ENCODE results near the gene KRT76.
"Not testable (repeated sequence)": the region's sequence is repeated elsewhere in the genome, so short reads cannot be mapped to it uniquely, and the experiment has no call there.

Gene KRT76

DNA sequence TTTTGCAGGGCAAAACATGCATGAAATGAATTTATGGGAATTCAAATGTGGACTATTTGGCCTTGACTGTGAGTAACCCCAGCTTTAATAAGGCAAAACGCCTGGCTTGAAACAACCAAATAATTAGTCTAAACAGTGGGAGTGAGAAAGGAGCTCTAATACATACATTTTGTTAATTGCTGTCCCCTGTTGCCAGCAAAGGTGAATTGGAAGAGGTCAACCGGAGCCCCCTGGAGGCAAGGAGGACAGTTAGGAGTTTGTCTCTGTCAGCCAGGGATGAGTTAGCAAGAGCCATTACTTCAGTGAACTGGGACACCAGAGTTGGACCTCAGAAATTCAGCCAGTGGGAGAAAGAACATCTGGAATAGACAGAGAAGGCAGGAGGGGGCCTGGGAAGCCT is 17.4 kb downstream of the KRT76 start:
- no peak for DNase-seq (ENCODE audit: low read depth in 3 of 3)

DNA sequence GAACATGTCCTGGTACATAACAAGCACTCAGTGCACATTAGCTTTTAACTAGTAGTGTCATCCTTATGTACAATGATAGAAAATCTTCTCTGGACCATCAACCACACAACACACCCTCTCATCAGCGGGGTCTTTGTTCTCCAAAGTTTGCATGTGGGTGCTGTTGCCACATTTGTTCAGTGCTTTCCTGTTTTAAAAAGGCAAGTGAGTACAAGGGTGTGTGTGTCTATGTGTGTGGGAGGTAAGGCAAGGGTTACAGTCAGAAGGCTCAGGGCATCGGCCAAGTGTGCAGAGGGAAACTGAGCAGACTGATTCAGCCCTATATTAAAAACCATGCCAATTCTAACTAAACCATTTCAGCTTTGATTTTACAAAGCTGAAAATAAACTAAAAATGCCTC is 17.9 kb downstream of the KRT76 start:
- no peak for DNase-seq (ENCODE audit: low read depth in 3 of 3)

DNA sequence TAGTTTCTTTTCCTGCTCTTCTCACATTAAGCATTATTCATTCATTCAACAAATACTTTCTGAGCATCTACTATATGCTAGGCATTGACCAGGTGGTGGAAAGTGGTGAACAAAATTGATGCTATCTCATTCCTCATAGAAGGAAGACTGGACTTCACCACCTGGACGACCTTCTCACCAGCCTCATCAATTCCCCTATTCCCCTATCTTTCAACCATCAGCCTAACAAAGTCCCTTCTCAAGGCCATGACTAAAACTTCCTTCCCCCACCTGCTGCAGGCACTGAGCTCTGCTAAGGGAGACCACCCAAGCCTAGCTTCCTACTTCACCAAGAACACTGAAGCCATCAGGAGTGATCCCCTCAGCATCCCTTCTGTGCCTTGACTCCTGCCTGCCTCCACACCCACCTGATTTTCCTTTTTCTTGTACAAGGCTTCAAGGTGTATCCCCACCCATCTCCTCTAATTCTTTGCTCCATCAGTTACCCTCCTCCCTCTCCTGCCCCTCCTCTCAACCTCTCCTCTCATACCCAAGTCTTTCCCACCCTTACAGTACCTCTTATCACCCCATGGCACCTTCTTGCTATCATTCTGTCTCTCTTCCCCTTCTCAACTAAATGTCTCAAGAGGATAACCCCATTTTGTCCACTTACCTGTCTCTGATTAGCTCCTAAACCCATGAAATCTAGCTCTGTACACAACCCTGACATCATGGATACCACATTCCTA is 19.5 kb downstream of the KRT76 start:
- DNase-seq (ENCODE audit: low read depth in 3 of 3), result no peak

DNA sequence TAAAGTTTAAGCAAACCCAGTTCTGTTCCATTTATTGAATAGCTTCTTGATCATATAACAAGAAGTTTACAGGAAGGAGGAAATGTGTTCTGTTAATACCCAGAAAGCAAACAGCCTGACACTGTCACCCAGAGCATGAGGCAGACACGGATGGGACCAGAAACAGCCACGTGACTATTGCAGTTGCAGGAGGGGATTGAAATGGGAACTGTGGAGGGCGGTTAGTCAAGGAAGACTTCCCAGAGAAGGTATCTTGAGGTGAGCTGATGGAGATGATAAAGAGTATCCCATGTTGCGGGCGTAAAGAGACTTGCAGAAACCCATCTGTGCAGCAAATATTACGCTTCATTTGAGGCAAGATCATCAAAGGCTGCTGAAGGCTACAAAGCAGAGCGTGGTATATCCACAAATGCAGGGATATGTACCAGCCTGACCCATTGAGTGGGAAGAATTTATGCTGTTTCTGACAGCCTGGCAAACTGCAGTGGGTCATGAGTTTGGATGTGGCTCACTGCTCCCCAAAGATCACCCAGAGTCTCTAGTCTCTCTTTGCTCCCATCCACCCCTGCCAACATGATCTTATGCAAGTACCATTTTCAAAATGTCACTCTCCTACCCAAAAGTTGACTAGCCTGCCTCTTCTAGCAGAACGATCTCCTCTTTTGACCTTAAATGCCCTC is 20.7 kb downstream of the KRT76 start:
- no peak for DNase-seq (ENCODE audit: low read depth in 3 of 3)

DNA sequence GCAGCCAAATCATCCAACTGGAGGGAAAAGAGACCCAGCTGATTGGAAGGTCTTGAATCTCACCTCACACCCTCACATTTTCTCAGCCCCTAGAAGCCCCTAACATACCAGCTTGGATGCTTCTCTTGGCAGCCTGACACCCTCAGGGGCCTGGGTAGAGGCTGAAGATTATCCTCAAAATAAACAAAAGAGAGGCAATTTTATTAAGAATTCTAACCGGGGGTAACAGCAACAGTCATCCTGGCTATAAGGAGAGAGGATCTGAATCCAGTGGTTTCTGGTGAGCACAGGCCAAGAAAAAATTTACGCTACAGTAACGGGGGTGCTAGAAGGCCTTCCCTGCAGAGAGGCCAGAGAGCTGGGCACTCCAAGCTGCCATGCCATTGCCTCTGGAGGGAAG is 21.6 kb downstream of the KRT76 start:
- no peak for DNase-seq (ENCODE audit: low read depth in 3 of 3)

DNA sequence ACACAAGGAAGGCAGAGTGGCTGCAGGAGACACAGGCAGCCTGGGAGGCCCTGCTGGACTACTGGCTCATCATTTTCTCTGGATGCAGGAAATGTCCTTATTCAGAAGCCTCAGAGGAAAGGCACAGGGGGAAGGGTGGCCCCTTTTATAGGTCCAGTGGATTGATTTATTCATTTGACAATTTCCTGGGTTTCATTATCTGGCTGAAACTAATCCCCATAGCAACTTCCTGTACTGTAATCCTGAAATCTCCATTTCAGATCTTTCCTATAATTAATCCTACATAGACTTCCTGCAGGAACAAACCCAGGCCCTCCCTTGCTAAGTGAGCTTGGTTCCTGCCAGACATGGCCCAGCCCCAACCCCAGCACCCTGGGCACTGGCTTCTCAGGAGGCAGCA is 23.0 kb downstream of the KRT76 start:
- DNase-seq (ENCODE audit: low read depth in 3 of 3), result no peak

DNA sequence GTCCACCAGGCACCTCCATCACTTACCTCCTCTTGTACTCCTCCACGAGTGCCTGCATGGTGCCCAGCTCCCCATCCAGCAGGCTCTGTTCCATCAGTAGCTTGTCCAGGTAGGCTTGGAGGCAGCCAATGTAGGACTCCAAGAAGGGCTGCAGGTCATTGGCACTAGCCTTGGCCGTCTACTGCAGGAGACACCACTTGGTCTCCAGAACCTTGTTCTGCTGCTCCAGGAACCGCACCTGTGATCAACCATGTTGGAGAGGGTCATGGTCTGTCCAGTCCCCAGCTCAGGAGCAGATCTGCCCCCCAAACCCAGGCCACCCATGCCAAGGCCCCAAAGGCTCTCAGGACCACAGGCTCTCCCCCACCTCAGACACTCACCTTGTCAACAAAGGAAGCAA is 23.9 kb downstream of the KRT76 start:
- DNase-seq (ENCODE audit: low read depth in 3 of 3), result no peak

DNA sequence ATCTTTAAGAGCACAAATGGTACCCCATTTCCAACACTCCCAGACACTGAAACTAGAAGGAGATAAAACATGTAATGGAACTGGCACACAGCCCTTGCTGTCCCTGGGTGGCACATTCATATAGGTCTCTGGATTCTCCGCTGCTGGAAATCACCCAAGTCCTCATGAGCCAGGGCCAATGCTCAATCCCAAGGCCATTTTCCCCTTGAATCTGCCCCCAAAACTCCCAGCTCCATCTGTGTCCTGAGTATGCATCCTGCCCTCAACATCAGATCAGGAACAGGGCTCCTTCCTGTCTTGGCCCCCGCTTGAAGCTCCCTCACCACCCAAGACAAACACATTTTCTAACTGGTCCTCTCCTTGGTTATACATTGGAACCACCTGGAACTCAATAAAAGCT is 24.6 kb downstream of the KRT76 start:
- DNase-seq (ENCODE audit: low read depth in 3 of 3), result no peak

DNA sequence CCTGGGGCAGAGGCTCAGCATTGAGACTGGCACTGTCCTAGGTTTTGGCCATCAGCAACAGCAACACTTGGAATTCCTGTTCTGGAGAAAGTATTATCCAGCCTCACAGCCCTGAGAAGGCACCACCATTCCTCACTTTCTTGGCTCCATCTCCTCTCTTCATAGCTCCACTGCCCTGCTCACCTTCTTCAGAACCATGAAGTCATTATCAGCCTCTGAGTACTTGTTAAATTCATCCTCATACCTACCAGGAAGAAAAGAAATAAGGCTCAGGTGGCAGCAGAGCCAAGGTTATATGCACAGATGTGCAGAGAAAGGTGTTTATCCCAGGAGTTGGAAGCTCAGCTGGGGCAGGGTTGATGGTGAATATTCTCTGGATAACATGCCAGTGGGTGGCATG is 25.4 kb downstream of the KRT76 start:
- DNase-seq (ENCODE audit: low read depth in 3 of 3), result no peak

DNA sequence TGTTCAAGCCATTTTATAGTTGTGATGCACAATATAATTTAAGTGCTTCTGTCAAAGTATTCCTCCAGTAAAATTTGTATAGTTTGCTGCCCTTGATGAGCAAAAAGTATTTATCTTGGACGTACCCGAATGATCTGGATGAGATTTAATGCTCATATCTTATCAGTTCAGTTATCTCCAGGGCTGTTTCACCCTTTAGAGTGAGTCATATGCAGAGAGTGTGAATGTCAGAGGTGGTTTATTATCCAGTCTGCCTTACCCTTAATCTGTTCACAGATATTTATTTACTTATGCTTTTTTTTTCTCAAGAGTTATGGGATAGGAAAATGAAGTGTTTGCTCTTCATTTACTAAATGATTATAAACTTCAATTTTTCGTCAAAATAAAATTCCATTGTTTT is 26.6 kb downstream of the KRT76 start:
- DNase-seq (ENCODE audit: low read depth in 3 of 3), result not testable (repeated sequence)

DNA sequence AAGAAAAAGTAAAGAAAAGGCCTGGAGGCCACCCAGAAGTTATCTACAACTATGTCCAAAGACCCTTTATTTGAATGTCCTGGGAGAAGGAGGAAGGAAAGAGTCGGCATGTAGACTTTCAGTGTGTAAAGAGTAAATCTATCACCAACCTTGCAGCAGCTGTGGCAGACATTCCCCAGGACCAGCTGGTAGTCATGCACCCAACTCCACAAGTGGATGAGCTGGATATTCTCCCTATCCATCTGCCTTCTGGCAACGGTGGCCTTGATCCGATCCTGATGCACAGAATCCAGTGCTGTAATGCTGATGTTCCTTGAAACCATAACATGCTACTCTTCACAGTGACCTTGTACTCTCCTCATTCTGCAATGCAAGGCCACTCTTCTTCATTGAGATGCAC is 27.3 kb downstream of the KRT76 start:
- DNase-seq (ENCODE audit: low read depth in 3 of 3), result no peak

DNA sequence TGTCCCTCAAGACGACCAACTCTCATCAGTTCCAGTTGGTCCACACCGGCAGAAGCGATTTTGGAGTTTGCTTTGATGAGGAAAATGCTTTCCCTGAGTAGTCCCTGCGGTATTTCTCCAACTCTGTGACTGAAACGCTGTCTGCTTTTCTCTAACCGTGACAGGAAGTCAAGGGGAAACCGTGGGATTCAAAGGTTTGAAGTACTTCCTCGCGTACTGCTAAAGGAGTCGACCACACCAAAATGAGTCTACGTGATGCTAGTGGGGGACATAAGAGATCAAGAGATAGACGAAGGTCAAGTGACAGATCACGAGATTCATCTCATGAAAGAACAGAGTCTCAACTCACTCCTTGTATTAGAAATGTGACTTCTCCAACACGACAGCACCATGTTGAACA is 28.6 kb downstream of the KRT76 start:
- DNase-seq (ENCODE audit: low read depth in 3 of 3), result no peak

DNA sequence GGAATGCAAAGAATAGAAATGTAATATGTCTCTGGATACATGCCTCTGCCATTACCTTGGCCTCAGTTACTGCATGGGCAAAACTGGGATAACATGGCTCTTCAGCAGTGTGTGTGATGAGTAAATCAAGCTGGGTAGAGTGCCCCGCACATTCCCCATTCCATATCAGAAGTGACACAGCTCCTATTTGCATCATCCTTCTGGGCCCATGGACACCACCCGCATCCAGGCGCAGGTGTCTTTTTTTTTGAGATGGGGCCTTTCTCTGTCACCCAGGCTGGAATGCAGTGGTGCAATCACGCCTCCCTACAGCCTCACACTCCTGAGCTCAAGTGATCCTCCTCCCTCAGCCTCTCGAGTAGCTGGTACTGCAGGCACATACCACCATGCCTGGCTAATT is 31.6 kb downstream of the KRT76 start:
- DNase-seq (ENCODE audit: low read depth in 3 of 3), result no peak

DNA sequence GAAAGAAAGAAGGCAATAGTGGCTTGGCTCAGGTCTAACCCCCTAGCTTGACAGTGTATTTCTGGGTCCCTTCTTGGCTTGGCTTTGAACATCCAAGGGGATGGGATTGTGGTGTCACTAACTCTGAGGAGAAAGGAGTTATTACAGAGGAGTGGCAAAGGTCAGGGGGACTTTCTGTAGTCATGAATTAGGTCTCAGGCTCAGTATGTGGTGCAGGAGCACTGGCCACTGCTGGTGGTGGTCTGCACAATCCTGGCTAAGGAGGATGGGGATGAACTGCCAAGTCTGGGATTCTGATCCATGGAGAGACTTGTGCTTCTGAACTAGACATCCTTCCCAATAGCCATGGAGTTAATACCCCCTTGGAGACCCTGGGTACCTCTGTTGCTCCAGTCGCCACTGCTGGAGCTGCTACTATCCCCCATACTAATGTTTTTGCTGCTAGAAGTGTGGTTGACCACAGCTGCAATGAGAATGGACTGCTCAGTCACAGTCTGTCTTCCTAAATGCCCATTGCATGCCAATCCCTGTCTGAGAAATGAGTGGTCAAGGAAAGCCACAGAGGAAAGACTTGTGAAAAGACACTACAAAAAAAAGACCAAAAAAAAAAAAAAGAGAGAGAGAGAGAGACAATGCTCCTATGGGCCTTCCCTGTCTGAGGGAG is 32.5 kb downstream of the KRT76 start:
- DNase-seq (ENCODE audit: low read depth in 3 of 3), result no peak

DNA sequence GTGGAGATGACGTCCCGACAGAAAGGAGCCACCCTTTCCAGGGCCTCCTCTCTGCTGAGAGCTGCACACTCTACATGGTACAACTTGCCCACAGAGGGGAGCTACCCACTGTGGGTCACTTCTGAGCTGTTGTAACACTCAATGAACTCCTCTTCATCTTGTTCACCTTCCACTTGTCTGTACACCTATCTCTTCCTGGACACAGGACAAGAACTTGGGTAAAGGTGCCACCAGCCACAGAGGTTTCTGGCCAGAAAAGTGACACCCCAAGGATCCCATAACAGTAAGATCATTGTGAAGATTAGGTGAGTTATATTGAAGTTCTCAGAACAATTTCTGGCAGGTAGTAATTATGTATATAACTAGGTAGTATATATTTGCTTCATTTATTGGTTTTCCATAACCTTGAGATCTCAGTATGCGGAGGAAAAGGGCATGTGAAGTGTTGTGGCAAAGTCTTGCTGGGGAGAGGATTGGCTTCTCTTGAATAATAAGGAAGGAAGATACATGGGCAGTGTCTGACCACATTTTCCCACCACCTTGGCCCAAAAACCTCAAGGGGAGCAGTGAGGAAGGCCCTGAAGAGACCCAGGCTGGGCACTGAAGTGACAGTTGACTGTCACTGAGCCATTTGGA is 34.2 kb downstream of the KRT76 start:
- no peak for DNase-seq (ENCODE audit: low read depth in 3 of 3)

DNA sequence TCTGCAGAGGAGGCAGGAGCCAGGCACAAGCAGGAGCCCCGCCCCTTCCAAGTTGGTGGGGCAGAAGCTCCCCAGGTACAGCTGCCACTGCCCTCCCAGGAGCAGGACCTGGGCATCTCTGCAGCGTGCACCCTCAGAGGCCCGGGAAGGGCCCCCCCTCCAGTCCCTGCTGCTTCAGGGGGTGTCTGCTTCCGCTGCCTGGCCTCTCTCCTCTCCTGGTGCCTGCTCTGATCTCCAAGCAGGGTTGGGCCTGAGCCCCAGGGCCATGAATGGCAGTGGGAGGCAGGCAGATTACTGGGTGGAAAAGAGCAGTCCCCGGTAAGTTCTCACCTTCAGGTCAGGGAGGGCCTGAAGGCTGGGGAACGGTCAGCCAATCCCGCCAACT is 35.0 kb downstream of the KRT76 start:
- no peak for DNase-seq (ENCODE audit: low read depth in 3 of 3)

DNA sequence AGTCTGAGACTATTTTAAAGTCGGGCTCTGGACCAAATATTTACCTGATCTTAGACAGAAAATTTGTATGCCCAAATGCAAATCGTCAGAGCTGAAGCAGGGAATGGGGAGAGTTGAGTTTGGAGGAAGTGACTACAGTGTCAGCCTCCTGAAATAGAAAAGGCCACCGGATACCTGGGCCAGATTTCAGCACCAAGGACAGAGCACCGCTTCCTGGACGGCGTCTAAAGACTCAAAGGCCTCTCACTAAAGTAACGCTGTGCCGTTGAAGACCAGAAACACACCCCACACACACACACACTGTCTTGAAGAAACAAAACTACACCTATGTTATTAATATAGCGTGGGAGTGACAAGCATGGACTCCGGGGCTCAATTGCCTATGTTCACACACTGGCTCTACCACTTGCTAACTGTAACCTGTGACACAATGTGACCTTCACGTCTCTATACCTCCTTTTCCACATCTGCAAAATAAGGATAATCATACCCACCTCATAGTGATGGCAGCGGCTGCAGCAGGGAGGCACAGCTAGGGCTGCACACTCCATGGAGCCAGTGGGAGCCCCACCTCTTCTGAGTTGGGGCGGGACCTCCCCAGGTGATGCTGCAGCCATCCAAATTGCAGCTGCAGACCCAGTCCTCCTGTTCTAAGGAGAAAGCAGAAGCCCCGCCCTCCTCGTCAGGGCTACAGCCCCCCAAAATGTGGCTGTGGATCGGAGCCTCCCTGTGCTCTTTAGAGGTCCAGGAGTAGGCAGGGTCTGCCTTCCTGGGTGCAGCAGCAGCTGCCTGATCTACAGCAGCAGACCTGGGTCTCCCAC is 35.6 kb downstream of the KRT76 start:
- DNase-seq (ENCODE audit: low read depth in 3 of 3), result peak; percentile 15 to 46 (median 28)

DNA sequence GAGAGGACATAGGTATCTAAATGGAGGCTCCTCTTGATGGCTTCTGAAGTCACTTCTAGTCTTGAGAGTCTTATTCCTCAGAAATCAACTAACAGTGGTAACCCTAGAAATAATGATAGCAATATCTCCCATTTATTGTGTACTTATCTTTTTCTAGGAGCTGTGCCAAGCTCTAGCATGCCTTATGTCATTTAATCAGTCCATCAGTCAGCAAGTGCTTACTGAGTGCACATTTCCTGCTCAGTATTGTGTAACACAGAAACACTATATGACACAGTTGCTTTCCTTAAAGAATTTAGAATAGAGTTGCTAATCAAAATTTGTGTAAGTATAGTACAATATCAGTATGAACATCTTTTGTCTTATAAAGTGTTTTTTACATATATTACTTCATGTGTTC is 36.6 kb downstream of the KRT76 start:
- no peak for DNase-seq (ENCODE audit: low read depth in 3 of 3)

DNA sequence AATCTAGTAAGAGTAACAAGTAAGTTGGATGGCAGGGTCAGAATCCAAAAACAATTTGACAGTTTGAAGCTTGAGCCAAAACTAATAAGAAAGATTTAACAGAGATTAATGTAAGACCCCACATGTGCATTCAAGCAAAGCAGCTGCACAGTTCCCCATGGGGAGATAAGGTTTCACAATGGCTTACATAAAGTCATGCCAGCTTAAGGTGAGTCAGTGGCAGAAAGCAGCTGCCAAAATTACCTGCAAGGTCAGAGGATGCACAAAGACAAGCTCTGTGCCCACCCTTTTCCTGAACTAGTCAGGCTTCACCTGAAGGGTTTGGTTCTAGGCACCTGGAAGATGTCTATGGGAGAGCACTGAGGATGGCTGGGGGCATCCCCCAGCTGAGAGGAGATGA is 37.2 kb downstream of the KRT76 start:
- no peak for DNase-seq (ENCODE audit: low read depth in 3 of 3)

DNA sequence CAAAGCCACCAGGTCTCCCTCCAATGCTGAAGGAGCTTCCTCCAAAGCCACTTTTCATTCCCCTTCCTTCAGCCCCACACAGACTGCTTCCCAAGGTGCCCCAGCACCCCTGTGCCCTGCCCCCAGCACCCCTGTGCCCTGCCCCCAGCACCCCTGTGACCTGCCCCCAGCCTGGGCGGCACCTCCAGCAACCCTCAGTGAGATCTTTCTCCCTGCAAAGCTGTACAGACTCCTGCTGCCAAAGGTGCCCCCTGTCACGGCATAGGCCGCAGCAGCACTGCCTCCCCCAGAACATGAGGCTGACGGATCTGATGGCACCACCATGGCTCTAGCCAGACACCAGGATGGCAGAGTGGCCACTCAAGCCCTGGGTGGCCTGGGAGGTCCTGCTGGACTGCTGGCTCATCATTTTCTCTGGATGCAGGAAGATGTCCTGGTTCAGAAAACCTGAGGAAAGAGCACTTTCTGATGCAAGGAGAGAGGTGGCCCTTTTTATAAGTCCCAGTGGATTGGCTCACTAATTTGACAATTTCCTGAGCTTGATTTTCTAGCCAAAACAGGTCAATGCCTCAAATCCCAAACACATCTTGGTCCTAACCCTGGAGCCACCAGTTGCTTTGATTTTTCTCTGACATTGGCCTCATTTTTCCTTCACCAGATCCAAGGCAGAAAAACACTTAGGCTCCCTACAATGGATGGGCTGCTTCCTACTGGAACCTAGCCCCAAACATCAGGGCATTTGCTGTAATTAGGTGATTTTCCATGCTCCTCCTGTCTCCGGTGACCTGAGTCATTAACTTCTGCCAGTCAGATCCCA is 41.1 kb downstream of the KRT76 start:
- no peak for DNase-seq (ENCODE audit: low read depth in 3 of 3)

DNA sequence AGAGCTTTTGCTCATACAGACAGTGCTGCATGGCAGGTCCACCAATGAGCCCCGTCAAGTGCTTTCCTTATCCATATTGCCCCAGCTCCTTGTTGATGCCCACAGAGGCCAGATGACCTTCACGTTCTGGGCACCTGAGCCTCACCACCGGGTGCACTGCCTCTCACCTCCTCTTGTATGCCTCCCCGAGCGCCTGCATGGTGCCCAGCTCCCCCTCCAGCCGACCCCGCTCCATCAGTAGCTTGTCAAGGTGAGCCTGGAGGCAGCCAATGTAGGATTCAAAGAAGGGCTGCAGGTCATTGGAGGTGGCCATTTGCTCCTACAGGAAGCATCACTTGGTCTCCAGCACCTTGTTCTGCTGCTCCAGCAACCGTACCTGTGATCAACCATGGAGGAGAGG is 42.0 kb downstream of the KRT76 start:
- DNase-seq (ENCODE audit: low read depth in 3 of 3), result no peak

Data from stimulated activated CD4-positive, alpha-beta T cell treated with anti-CD3 and anti-CD28 coated beads, TNF-alpha, amount 100 ng/mL, for 48 hours (primary cell).